Astrocyte (in vitro differentiated cells and primary cell): Measurements from ENCODE around the gene CTCFL. TPM values are rescaled to one million over a fixed set of nuclear protein-coding genes. Genes with fewer than 3 reads are reported as not detected.

Experiments
- DNase-seq: peaks from one replicate; pipeline ENCODE4 v3.0.0-alpha.2; 2010; ENCODE audit warnings: low read depth
- FAIRE-seq: peaks from 2 replicates; lab custom pipeline; 2011; peaks lifted over from hg19 to GRCh38; lab: Jason Lieb, UNC
- H2AFZ ChIP-seq: 2 replicates; pipeline ENCODE4 v1.6.0; 2012; ENCODE audit warnings: low read depth, low read length, inconsistent platforms
- H3K27ac ChIP-seq: 2 replicates; pipeline ENCODE4 v1.5.1; 2011; ENCODE audit warnings: low read depth, low read length, inconsistent platforms
- H3K27me3 ChIP-seq: 2 replicates; pipeline ENCODE4 v1.6.0; 2011; ENCODE audit warnings: low read length, inconsistent platforms; ENCODE audit not compliant: insufficient read depth
- H3K36me3 ChIP-seq: 2 replicates; pipeline ENCODE4 v1.5.1; 2011; ENCODE audit warnings: low read length, inconsistent platforms; ENCODE audit not compliant: insufficient read depth
- H3K4me1 ChIP-seq: 2 replicates; pipeline ENCODE4 v1.5.1; 2011; ENCODE audit warnings: low read length, inconsistent platforms; ENCODE audit not compliant: insufficient read depth
- H3K4me2 ChIP-seq: 2 replicates; pipeline ENCODE4 v1.6.0; 2012; ENCODE audit warnings: low read length, inconsistent platforms
- H3K4me3 ChIP-seq: 2 replicates; pipeline ENCODE4 v1.5.1; 2011; ENCODE audit warnings: low read depth, mild to moderate bottlenecking, low read length, inconsistent platforms; ENCODE audit not compliant: insufficient read depth
- H3K79me2 ChIP-seq: 2 replicates; pipeline ENCODE4 v1.6.0; 2012; ENCODE audit warnings: mild to moderate bottlenecking, low read length, inconsistent platforms; ENCODE audit not compliant: insufficient read depth
- H3K9ac ChIP-seq: 2 replicates; pipeline ENCODE4 v1.6.0; 2012; ENCODE audit warnings: mild to moderate bottlenecking, low read length, inconsistent platforms
- H3K9me3 ChIP-seq: 2 replicates; pipeline ENCODE4 v1.5.1; 2012; ENCODE audit warnings: low read depth, mild to moderate bottlenecking, low read length, inconsistent platforms; ENCODE audit not compliant: insufficient read depth
- H4K20me1 ChIP-seq: 2 replicates; pipeline ENCODE4 v1.6.0; 2012; ENCODE audit warnings: low read length, inconsistent platforms; ENCODE audit not compliant: insufficient read depth
- H3K27ac Mint-ChIP-seq: one replicate; pipeline ENCODE4 v1.8.0; 2021; ENCODE audit warnings: mild to moderate bottlenecking, mixed read lengths; ENCODE audit not compliant: unreplicated experiment
- H3K27me3 Mint-ChIP-seq: one replicate; pipeline ENCODE4 v1.8.0; 2021; ENCODE audit warnings: low read depth, mixed read lengths; ENCODE audit not compliant: unreplicated experiment
- H3K36me3 Mint-ChIP-seq: one replicate; pipeline ENCODE4 v1.8.0; 2021; ENCODE audit warnings: low read depth, mixed read lengths; ENCODE audit not compliant: unreplicated experiment
- H3K4me1 Mint-ChIP-seq: one replicate; pipeline ENCODE4 v1.8.0; 2021; ENCODE audit warnings: low read depth, mixed read lengths; ENCODE audit not compliant: unreplicated experiment
- H3K4me3 Mint-ChIP-seq: one replicate; pipeline ENCODE4 v1.8.0; 2021; ENCODE audit warnings: mild to moderate bottlenecking, moderate library complexity, mixed read lengths; ENCODE audit not compliant: unreplicated experiment
- H3K9me3 Mint-ChIP-seq: one replicate; pipeline ENCODE4 v1.8.0; 2021; ENCODE audit warnings: mild to moderate bottlenecking, mixed read lengths; ENCODE audit not compliant: unreplicated experiment
- EZH2 ChIP-seq: IDR thresholded peaks from 2 replicates; pipeline ENCODE4 v1.6.1; 2012; ENCODE audit warnings: mild to moderate bottlenecking, low read length, inconsistent platforms; ENCODE audit not compliant: insufficient read depth
- total RNA-seq: library from RNA; stranded (reverse); gene quantifications from 2 replicates; pipeline ENCODE4 v1.2.1, GENCODE V29; 2021
- TF ChIP-seq, protein P1 (sequence below): IDR thresholded peaks from 2 replicates; pipeline ENCODE4 v1.5.1; 2011; ENCODE audit warnings: low read depth, mild to moderate bottlenecking, inconsistent platforms, low read length, moderate library complexity; ENCODE audit not compliant: insufficient read depth

Gene CTCFL
- total RNA-seq, 1 donor from 2014 or later, result not detected

DNA sequence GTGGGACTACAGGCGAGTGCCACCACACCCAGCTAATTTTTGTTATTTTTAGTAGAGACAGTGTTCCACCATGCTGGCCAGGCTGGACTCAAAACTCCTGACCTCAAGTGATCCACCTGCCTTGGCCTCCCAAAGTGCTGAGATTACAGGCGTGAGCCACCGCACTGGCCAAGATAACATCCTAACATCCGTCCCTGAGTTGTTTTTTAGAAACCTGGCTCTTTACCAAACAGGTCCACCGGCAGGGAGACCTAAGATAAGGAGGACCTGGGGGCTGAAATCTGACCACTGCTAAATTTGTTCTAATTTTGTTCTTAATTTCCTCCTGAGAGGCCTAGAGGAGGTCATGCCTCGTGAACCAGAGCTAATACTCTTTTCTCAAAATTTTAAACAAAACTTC lies 20.5 kb downstream of the CTCFL start:
- no peaks in the 10 kb centered on the region for H3K79me2 ChIP-seq
- no peaks in the 10 kb centered on the region for H4K20me1 ChIP-seq
- no peaks in the 10 kb centered on the region for H3K9me3 ChIP-seq
- FAIRE-seq (no peak), DNase-seq (no peak)
- H3K36me3 Mint-ChIP-seq, result no peaks in the 10 kb centered on the region
- H3K36me3 ChIP-seq, result no peaks in the 10 kb centered on the region
- H3K27ac Mint-ChIP-seq, result no peak overlapping the region
- H3K4me1 ChIP-seq, result peaks cover 5% of the 10 kb centered on the region
- H2AFZ ChIP-seq, result no peak overlapping the region
- peaks cover 20% of the 10 kb centered on the region for H3K27me3 Mint-ChIP-seq
- no peak overlapping the region for H3K9ac ChIP-seq
- no peak overlapping the region for H3K4me2 ChIP-seq
- H3K9me3 Mint-ChIP-seq, result no peaks in the 10 kb centered on the region
- H3K4me1 Mint-ChIP-seq, result peaks cover 6% of the 10 kb centered on the region
- H3K4me3 ChIP-seq, result no peak overlapping the region
- H3K27ac ChIP-seq, result no peak overlapping the region
- H3K27me3 ChIP-seq, result peaks cover 12% of the 10 kb centered on the region
- TF ChIP-seq, protein P1, sequence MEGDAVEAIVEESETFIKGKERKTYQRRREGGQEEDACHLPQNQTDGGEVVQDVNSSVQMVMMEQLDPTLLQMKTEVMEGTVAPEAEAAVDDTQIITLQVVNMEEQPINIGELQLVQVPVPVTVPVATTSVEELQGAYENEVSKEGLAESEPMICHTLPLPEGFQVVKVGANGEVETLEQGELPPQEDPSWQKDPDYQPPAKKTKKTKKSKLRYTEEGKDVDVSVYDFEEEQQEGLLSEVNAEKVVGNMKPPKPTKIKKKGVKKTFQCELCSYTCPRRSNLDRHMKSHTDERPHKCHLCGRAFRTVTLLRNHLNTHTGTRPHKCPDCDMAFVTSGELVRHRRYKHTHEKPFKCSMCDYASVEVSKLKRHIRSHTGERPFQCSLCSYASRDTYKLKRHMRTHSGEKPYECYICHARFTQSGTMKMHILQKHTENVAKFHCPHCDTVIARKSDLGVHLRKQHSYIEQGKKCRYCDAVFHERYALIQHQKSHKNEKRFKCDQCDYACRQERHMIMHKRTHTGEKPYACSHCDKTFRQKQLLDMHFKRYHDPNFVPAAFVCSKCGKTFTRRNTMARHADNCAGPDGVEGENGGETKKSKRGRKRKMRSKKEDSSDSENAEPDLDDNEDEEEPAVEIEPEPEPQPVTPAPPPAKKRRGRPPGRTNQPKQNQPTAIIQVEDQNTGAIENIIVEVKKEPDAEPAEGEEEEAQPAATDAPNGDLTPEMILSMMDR, result no peak
- H3K4me3 Mint-ChIP-seq, result no peak overlapping the region

DNA sequence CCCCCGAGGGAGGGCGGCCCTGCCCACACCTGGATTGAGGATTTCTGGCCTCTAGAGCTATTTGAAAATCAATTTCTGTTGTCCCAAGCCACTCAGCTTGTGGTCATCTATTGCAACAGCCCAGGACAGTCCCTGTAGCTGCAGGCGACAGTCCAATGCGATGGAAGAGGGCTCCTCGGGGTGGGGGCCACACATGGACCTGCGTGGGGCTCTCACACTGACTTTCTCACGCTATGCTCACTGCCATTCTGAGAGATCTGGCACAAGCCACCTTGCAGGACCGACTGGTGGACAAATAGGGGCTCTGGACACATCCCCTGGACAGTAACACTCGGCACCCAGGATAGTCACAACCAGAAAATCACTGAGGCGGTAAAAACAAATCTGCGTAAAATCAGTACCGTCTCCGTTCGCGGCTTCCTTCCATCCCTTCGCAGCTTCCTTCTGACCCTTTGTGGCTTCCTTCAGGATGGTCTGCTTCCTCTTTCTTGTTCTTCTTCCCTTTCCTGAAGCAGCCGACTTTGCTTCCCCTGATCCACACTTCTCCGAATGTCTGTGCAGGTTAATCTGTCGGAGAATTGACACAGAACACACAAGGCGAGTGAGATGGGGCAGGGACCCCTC lies 21.8 kb downstream of the CTCFL start:
- peaks cover 12% of the 10 kb centered on the region for H3K4me1 Mint-ChIP-seq
- Histone ChIP-seq H3K9me3 (no peaks in the 10 kb centered on the region), H3K9ac (no peak overlapping the region), H3K4me1 (peaks cover 5% of the 10 kb centered on the region), H3K36me3 (no peaks in the 10 kb centered on the region), H3K27me3 (peaks cover 9% of the 10 kb centered on the region), H3K27ac (no peak overlapping the region), H2AFZ (no peak overlapping the region), H3K4me2 (no peak overlapping the region), H4K20me1 (no peaks in the 10 kb centered on the region), H3K79me2 (no peaks in the 10 kb centered on the region), H3K4me3 (no peak overlapping the region)
- no peak overlapping the region for H3K4me3 Mint-ChIP-seq
- TF ChIP-seq EZH2, result no peak
- TF ChIP-seq, protein P1, result no peak
- no peak for DNase-seq
- H3K27ac Mint-ChIP-seq, result no peak overlapping the region
- peaks cover 16% of the 10 kb centered on the region for H3K27me3 Mint-ChIP-seq
- no peaks in the 10 kb centered on the region for H3K9me3 Mint-ChIP-seq
- H3K36me3 Mint-ChIP-seq, result no peaks in the 10 kb centered on the region
- FAIRE-seq, result no peak

DNA sequence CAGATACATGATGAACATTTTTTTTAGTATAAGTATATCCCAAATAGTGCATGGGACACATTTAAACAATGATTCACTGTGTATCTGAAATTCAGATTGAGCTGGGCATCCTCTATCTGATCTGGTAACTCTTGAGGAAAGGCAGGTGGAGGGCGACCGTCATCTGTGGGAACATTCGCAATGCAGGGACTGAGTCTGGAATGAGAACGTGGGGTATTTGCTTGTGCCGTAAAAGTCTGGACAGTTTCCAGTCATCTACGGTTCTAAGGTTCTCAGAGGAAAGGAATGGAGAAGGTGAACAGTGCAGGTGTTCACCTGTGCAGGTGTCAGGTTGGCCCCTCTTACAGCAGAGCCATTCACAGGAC lies 22.6 kb downstream of the CTCFL start:
- Histone ChIP-seq H4K20me1 (no peaks in the 10 kb centered on the region), H2AFZ (no peak overlapping the region), H3K36me3 (no peaks in the 10 kb centered on the region), H3K79me2 (no peaks in the 10 kb centered on the region), H3K4me3 (no peak overlapping the region), H3K4me2 (no peak overlapping the region), H3K9me3 (no peaks in the 10 kb centered on the region), H3K27me3 (peaks cover 12% of the 10 kb centered on the region), H3K27ac (no peak overlapping the region), H3K9ac (no peak overlapping the region), H3K4me1 (peaks cover 5% of the 10 kb centered on the region)
- H3K27me3 Mint-ChIP-seq, result peaks cover 16% of the 10 kb centered on the region
- TF ChIP-seq, protein P1, result no peak
- no peak for TF ChIP-seq EZH2
- H3K4me1 Mint-ChIP-seq, result peaks cover 14% of the 10 kb centered on the region
- no peak overlapping the region for H3K27ac Mint-ChIP-seq
- H3K36me3 Mint-ChIP-seq, result no peaks in the 10 kb centered on the region
- H3K9me3 Mint-ChIP-seq, result no peaks in the 10 kb centered on the region
- H3K4me3 Mint-ChIP-seq, result no peak overlapping the region
- DNase-seq (no peak), FAIRE-seq (no peak)
